ENCODE data around the gene LGR4. TPM values are rescaled to one million over a fixed set of nuclear protein-coding genes. Genes with fewer than 3 reads are reported as not detected.
A peak's percentile ranks its signal among the peaks of the same experiment; 100 is the strongest.

The LGR4 gene
- total RNA-seq, 1 donor from 2014 or later: 39.6 TPM

DNA sequence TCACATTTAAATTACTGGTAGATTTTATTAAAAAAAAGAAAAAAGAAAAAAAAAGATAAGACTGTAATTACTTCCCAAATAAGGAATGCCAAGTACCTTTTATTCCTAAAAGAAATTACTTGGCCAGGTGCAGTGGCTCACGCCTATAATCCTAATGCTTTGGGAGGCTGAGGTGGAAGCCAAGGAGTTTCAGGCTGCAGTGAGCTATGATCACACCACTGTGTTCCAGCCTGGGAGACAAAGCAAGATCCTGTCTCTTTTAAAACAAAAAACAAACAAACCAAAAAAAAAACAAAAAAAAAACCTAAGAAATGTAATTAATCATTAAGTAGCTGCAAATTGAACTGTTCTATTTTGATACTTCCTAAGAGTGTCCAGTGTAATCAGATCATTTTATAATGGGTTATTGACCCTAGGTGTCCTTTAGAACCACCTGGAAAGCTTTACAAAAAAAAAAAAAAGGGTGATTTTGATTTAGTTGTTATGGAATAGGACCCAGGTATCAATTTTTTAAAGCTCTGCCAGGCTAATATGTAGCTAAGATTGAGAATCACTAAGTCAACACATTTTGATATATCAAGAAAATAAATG lies 23.2 kb upstream of the LGR4 start:
- Mint-ChIP-seq H3K4me3 (no peak overlapping the region), H3K9me3 (no peaks in the 10 kb centered on the region), H3K27me3 (no peaks in the 10 kb centered on the region), H3K4me1 (ENCODE audit: unreplicated experiment) (no peaks in the 10 kb centered on the region), H3K36me3 (peaks cover 21% of the 10 kb centered on the region), H3K27ac (no peak overlapping the region)
- TF ChIP-seq, protein P1, sequence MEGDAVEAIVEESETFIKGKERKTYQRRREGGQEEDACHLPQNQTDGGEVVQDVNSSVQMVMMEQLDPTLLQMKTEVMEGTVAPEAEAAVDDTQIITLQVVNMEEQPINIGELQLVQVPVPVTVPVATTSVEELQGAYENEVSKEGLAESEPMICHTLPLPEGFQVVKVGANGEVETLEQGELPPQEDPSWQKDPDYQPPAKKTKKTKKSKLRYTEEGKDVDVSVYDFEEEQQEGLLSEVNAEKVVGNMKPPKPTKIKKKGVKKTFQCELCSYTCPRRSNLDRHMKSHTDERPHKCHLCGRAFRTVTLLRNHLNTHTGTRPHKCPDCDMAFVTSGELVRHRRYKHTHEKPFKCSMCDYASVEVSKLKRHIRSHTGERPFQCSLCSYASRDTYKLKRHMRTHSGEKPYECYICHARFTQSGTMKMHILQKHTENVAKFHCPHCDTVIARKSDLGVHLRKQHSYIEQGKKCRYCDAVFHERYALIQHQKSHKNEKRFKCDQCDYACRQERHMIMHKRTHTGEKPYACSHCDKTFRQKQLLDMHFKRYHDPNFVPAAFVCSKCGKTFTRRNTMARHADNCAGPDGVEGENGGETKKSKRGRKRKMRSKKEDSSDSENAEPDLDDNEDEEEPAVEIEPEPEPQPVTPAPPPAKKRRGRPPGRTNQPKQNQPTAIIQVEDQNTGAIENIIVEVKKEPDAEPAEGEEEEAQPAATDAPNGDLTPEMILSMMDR (conservative IDR thresholded peaks at IDR 0.05): no peak
- no peak for DNase-seq (ENCODE audit: extremely low spot score, unreplicated experiment)

DNA sequence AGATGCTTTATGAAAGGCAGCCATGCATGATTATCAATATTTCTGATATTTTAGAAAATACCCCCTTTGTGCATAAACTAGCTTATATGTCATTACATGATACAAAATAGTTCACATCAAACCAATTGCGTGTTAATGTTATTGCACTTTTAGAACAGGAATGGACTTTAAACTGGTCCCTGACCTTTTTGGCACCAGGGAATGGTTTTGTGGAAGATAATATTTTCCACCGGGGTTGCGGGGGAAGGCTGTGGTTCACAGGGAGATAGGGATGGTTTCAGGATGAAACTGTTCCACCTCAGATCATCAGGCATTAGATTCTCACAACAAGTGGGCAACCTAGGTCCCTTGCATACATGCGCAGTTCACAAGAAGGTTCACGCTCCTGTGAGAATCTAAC lies 16.5 kb upstream of the LGR4 start:
- no peak for DNase-seq (ENCODE audit: extremely low spot score, unreplicated experiment)
- TF ChIP-seq, protein P1 (conservative IDR thresholded peaks at IDR 0.05): no peak
- Mint-ChIP-seq H3K27me3 (no peaks in the 10 kb centered on the region), H3K27ac (no peak overlapping the region), H3K36me3 (peaks cover 25% of the 10 kb centered on the region), H3K9me3 (no peaks in the 10 kb centered on the region), H3K4me3 (no peak overlapping the region), H3K4me1 (ENCODE audit: unreplicated experiment) (peaks cover 4% of the 10 kb centered on the region)

DNA sequence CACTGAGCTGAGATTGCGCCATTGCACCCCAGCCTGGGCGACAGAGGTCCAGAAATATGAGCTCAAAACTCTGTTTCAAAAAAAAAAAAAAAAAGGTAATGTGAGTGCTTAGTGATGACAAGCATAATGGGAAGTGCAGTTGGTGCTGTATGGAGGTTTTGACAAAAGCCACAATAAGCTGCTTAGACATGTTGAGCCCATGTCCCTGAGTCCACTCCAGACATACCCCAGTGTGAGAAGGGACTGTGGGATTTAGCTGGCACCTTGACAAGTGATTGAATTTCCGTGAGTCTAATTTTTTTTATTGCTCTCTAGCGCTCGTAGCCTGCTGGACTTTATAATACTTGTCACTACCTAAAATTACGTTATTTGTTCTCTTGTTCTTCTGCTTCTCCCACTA lies 15.1 kb upstream of the LGR4 start:
- Mint-ChIP-seq H3K4me3 (no peak overlapping the region), H3K36me3 (peaks cover 25% of the 10 kb centered on the region), H3K9me3 (no peaks in the 10 kb centered on the region), H3K27me3 (no peaks in the 10 kb centered on the region), H3K4me1 (ENCODE audit: unreplicated experiment) (peaks cover 4% of the 10 kb centered on the region), H3K27ac (no peak overlapping the region)
- DNase-seq (ENCODE audit: extremely low spot score, unreplicated experiment): no peak
- TF ChIP-seq, protein P1 (conservative IDR thresholded peaks at IDR 0.05): no peak

DNA sequence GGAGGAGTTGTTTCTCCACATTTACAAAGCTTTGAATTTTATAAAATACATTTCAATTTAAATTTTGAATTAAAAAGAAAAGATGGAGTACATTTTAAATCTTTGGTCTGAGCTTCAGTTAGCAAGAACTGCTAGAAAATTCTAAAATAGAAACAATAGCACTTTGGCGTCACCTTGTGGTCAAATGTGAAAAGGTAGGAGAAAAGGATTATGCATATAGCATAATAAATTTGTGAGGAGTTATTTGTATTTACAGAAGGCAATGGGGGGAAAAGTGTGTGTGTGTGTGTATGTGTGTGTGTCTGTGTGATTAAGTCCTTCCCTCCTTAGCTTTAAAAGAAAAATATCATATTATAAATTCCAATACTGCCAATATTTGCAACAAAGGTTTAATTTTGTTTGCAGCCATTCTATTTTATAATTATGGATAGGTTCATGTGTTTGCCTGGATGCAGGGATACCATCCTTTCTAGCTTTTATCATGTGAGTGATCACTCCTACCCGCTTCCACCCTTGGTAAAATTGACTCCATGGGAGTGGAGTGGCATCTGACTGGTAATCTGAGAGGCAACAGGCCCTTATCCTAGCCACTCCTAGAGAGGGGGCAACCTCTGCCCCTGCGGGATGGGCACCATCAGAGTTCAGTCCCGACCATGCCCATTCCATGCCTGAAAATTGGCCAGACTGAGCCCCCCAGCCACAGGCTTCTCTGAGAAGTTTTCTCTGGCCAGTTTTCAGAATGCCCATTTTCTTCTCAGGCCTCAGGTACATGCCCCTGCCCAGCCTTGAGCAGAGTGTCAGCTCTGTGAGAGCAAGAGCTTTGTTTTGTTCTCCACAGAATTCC lies 13.6 kb upstream of the LGR4 start:
- no peak for DNase-seq (ENCODE audit: extremely low spot score, unreplicated experiment)
- Mint-ChIP-seq H3K36me3 (peaks cover 18% of the 10 kb centered on the region), H3K27me3 (no peaks in the 10 kb centered on the region), H3K4me3 (no peak overlapping the region), H3K27ac (peak overlapping the region; percentile 18), H3K9me3 (no peaks in the 10 kb centered on the region), H3K4me1 (ENCODE audit: unreplicated experiment) (peaks cover 4% of the 10 kb centered on the region)
- TF ChIP-seq, protein P1 (conservative IDR thresholded peaks at IDR 0.05): peak; percentile 97

DNA sequence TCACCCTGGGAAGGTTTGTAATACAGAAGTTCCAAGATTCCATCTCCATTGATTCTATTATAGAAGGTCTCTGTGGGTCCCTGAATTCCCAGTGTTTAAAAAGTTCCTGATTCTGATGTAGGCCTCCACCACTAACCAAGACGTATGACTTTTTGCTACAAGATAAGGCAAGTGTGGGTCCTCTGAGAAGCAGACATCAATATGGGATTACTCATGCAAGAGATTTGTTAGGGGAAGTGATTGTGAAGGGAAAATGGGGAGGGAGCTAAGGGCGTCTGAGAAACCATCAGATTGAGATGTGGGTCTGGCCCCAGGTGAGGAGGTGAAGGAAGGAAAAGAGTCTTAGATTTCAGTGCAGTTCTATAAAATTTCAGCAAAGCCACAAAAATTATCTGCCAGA lies 10.2 kb upstream of the LGR4 start:
- DNase-seq (ENCODE audit: extremely low spot score, unreplicated experiment): no peak
- Mint-ChIP-seq H3K36me3 (peaks cover 4% of the 10 kb centered on the region), H3K4me3 (no peak overlapping the region), H3K9me3 (no peaks in the 10 kb centered on the region), H3K27me3 (no peaks in the 10 kb centered on the region), H3K27ac (no peak overlapping the region), H3K4me1 (ENCODE audit: unreplicated experiment) (peaks cover 4% of the 10 kb centered on the region)
- TF ChIP-seq, protein P1 (conservative IDR thresholded peaks at IDR 0.05): no peak

Measured in type B pancreatic cell (in vitro differentiated cells).